SKM-1 treated with dmso at 0.1 percent for 144 hours (cell line): ENCODE results near the gene GIT1.

Experiments
- DNase-seq: peaks from one replicate; lab custom pipeline; 2025; ENCODE audit not compliant: unreplicated experiment; lab: John Stamatoyannopoulos, UW

GIT1 gene

GRCh38 chr17:29616300-29617048 is 27.0 kb upstream of the GIT1 start:
- DNase-seq, result no peak

- peak; percentile 56 for DNase-seq
Observed at GRCh38 chr17:29615492-29616299, 26.2 kb upstream of the GIT1 start.

- DNase-seq, result no peak
Observed at GRCh38 chr17:29615048-29615385, 25.6 kb upstream of the GIT1 start.

GRCh38 chr17:29614349-29615047 is 25.1 kb upstream of the GIT1 start:
- no peak for DNase-seq

- no peak for DNase-seq
Observed at GRCh38 chr17:29613856-29614255, 24.4 kb upstream of the GIT1 start.

GRCh38 chr17:29613352-29613837 is 23.9 kb upstream of the GIT1 start:
- peak; percentile 86 for DNase-seq

- no peak for DNase-seq
Observed at GRCh38 chr17:29612404-29613280, 23.2 kb upstream of the GIT1 start.

GRCh38 chr17:29612094-29612403 is 22.6 kb upstream of the GIT1 start:
- no peak for DNase-seq

GRCh38 chr17:29611351-29612093 is 22.1 kb upstream of the GIT1 start:
- no peak for DNase-seq

GRCh38 chr17:29610395-29610794 is 20.9 kb upstream of the GIT1 start:
- DNase-seq, result no peak

- DNase-seq, result no peak
Observed at GRCh38 chr17:29608986-29609385, 19.5 kb upstream of the GIT1 start.

- DNase-seq, result no peak
Observed at GRCh38 chr17:29607557-29608195, 18.2 kb upstream of the GIT1 start.

GRCh38 chr17:29603109-29603674 is 13.7 kb upstream of the GIT1 start:
- DNase-seq, result no peak

- DNase-seq, result no peak
Observed at GRCh38 chr17:29597361-29598172, 8.1 kb upstream of the GIT1 start.

- no peak for DNase-seq
Observed at GRCh38 chr17:29596811-29597210, 7.4 kb upstream of the GIT1 start.

GRCh38 chr17:29595943-29596774 is 6.7 kb upstream of the GIT1 start:
- DNase-seq, result no peak

GRCh38 chr17:29595107-29595942 is 5.9 kb upstream of the GIT1 start:
- DNase-seq, result no peak
